ENCODE data around the gene ZNF638.

The ZNF638 gene

GRCh38 chr2:71362447-71362846 lies 30.9 kb downstream of the ZNF638 start:
- H3K36me3 ChIP-seq (ENCODE audit: insufficient read depth, insufficient read length, low read length): peaks cover 69% of the 10 kb centered on the region
- TF ChIP-seq YY1 (IDR thresholded peaks at IDR 0.05; ENCODE audit: insufficient read depth, insufficient read length) (no peak), ZNF274 (IDR thresholded peaks at IDR 0.05; ENCODE audit: low read depth, low read length) (no peak), SUZ12 (IDR thresholded peaks at IDR 0.05; ENCODE audit: extremely low read depth, insufficient read depth, insufficient read length) (no peak)
- no peaks in the 10 kb centered on the region for H3K27me3 ChIP-seq (ENCODE audit: insufficient read depth, insufficient read length)
- no peaks in the 10 kb centered on the region for H3K4me1 ChIP-seq (ENCODE audit: insufficient read depth, insufficient read length)
- H3K9me3 ChIP-seq (ENCODE audit: insufficient read depth, low read length): no peaks in the 10 kb centered on the region
- H3K4me3 ChIP-seq (ENCODE audit: insufficient read length, low read depth): no peak overlapping the region
- no peak overlapping the region for H3K9ac ChIP-seq (ENCODE audit: insufficient read length, low read depth)
- no peak for DNase-seq (ENCODE audit: low read depth, low spot score)

GRCh38 chr2:71370015-71370414 lies 38.4 kb downstream of the ZNF638 start:
- Histone ChIP-seq H3K9ac (ENCODE audit: insufficient read length, low read depth) (no peak overlapping the region), H3K4me3 (ENCODE audit: insufficient read length, low read depth) (no peak overlapping the region), H3K9me3 (ENCODE audit: insufficient read depth, low read length) (no peaks in the 10 kb centered on the region), H3K36me3 (ENCODE audit: insufficient read depth, insufficient read length, low read length) (peaks cover 77% of the 10 kb centered on the region), H3K4me1 (ENCODE audit: insufficient read depth, insufficient read length) (no peaks in the 10 kb centered on the region), H3K27me3 (ENCODE audit: insufficient read depth, insufficient read length) (no peaks in the 10 kb centered on the region)
- TF ChIP-seq ZNF274 (IDR thresholded peaks at IDR 0.05; ENCODE audit: low read depth, low read length) (no peak), YY1 (IDR thresholded peaks at IDR 0.05; ENCODE audit: insufficient read depth, insufficient read length) (no peak), SUZ12 (IDR thresholded peaks at IDR 0.05; ENCODE audit: extremely low read depth, insufficient read depth, insufficient read length) (no peak)
- DNase-seq (ENCODE audit: low read depth, low spot score): no peak

- no peaks in the 10 kb centered on the region for H3K4me1 ChIP-seq (ENCODE audit: insufficient read depth, insufficient read length)
- peaks cover 71% of the 10 kb centered on the region for H3K36me3 ChIP-seq (ENCODE audit: insufficient read depth, insufficient read length, low read length)
- H3K9me3 ChIP-seq (ENCODE audit: insufficient read depth, low read length): no peaks in the 10 kb centered on the region
- DNase-seq (ENCODE audit: low read depth, low spot score): no peak
- no peak for TF ChIP-seq YY1 (IDR thresholded peaks at IDR 0.05; ENCODE audit: insufficient read depth, insufficient read length)
- TF ChIP-seq ZNF274 (IDR thresholded peaks at IDR 0.05; ENCODE audit: low read depth, low read length): no peak
- no peak for TF ChIP-seq SUZ12 (IDR thresholded peaks at IDR 0.05; ENCODE audit: extremely low read depth, insufficient read depth, insufficient read length)
- no peak overlapping the region for H3K9ac ChIP-seq (ENCODE audit: insufficient read length, low read depth)
- H3K4me3 ChIP-seq (ENCODE audit: insufficient read length, low read depth): no peak overlapping the region
- H3K27me3 ChIP-seq (ENCODE audit: insufficient read depth, insufficient read length): no peaks in the 10 kb centered on the region
Measured at GRCh38 chr2:71372042-71372441, 40.5 kb downstream of the ZNF638 start.

DNA sequence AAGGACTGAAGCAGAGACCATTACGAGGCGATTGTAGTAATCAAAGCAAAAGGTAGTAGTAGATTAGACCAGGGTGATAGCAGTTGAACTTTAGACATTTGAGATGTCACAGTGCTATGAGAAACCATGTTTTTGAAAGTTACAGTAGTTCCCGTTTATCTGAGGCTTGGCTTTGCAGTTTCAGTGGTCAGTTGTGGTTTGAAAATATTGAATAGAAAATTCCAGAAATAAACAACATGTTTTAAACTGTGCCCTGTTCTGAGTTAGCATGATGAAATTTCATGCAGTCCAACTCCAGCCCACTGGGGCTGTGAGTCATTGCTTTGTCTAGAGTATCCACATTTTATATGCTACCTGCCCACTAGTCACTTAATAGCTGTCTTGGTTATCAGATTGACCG lies 47.5 kb downstream of the ZNF638 start:
- DNase-seq (ENCODE audit: low read depth, low spot score): no peak

GRCh38 chr2:71380665-71381064 lies 49.1 kb downstream of the ZNF638 start:
- Histone ChIP-seq H3K9me3 (ENCODE audit: insufficient read depth, low read length) (no peaks in the 10 kb centered on the region), H3K4me3 (ENCODE audit: insufficient read length, low read depth) (no peak overlapping the region), H3K4me1 (ENCODE audit: insufficient read depth, insufficient read length) (no peaks in the 10 kb centered on the region), H3K36me3 (ENCODE audit: insufficient read depth, insufficient read length, low read length) (peaks cover 37% of the 10 kb centered on the region), H3K9ac (ENCODE audit: insufficient read length, low read depth) (no peak overlapping the region), H3K27me3 (ENCODE audit: insufficient read depth, insufficient read length) (no peaks in the 10 kb centered on the region)
- TF ChIP-seq SUZ12 (IDR thresholded peaks at IDR 0.05; ENCODE audit: extremely low read depth, insufficient read depth, insufficient read length): no peak
- no peak for TF ChIP-seq YY1 (IDR thresholded peaks at IDR 0.05; ENCODE audit: insufficient read depth, insufficient read length)
- no peak for TF ChIP-seq ZNF274 (IDR thresholded peaks at IDR 0.05; ENCODE audit: low read depth, low read length)
- no peak for DNase-seq (ENCODE audit: low read depth, low spot score)

More for the DNA sequence above, 47.5 kb downstream of the ZNF638 start:
- H3K4me3 ChIP-seq (ENCODE audit: insufficient read length, low read depth): no peak overlapping the region
- no peaks in the 10 kb centered on the region for H3K9me3 ChIP-seq (ENCODE audit: insufficient read depth, low read length)
- no peaks in the 10 kb centered on the region for H3K4me1 ChIP-seq (ENCODE audit: insufficient read depth, insufficient read length)
- peaks cover 47% of the 10 kb centered on the region for H3K36me3 ChIP-seq (ENCODE audit: insufficient read depth, insufficient read length, low read length)
- H3K9ac ChIP-seq (ENCODE audit: insufficient read length, low read depth): no peak overlapping the region
- H3K27me3 ChIP-seq (ENCODE audit: insufficient read depth, insufficient read length): no peaks in the 10 kb centered on the region
- TF ChIP-seq SUZ12 (IDR thresholded peaks at IDR 0.05; ENCODE audit: extremely low read depth, insufficient read depth, insufficient read length): no peak
- TF ChIP-seq ZNF274 (IDR thresholded peaks at IDR 0.05; ENCODE audit: low read depth, low read length): no peak
- no peak for TF ChIP-seq YY1 (IDR thresholded peaks at IDR 0.05; ENCODE audit: insufficient read depth, insufficient read length)

DNA sequence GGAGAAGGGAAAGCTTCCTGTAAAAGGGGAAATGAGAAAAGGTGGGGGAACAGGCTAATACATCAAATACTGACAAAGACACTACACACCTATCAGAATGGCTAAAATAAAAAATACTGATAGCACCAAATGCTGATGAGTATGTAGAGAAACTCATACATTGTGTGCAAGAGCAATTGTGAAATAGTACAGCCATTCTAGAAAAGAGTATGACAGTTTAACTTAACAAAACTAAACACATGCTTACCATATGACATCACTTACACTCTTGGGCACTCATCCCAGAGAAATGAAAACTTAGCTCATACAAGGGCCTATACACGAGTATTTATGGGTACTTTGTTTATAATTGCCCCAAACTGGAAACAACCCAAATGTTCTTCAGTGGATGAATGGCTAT lies 53.4 kb downstream of the ZNF638 start:
- DNase-seq (ENCODE audit: low read depth, low spot score): no peak
- TF ChIP-seq YY1 (IDR thresholded peaks at IDR 0.05; ENCODE audit: insufficient read depth, insufficient read length) (no peak), SUZ12 (IDR thresholded peaks at IDR 0.05; ENCODE audit: extremely low read depth, insufficient read depth, insufficient read length) (no peak), ZNF274 (IDR thresholded peaks at IDR 0.05; ENCODE audit: low read depth, low read length) (no peak)
- Histone ChIP-seq H3K9ac (ENCODE audit: insufficient read length, low read depth) (no peak overlapping the region), H3K27me3 (ENCODE audit: insufficient read depth, insufficient read length) (no peaks in the 10 kb centered on the region), H3K36me3 (ENCODE audit: insufficient read depth, insufficient read length, low read length) (peaks cover 67% of the 10 kb centered on the region), H3K4me3 (ENCODE audit: insufficient read length, low read depth) (no peak overlapping the region), H3K9me3 (ENCODE audit: insufficient read depth, low read length) (peaks cover 6% of the 10 kb centered on the region), H3K4me1 (ENCODE audit: insufficient read depth, insufficient read length) (no peaks in the 10 kb centered on the region)

DNA sequence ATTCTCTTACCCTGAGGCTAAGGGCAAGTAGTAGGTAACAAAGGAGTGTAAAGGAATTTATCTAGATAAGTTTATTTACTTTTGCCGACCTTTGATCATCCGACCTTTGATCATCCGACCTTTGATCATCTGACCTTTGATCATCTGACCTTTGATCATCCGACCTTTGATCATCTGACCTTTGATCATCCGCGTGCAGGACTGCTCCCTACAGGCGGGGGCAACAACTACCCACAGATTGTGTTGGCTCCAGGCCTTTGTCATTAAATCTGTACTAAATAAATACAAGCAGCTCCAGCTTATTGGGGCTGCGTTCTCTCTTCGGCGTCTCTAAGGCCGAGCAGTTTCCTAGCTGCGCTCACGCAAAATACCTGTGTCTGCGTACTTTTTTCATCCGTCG lies 56.6 kb downstream of the ZNF638 start:
- H3K4me3 ChIP-seq (ENCODE audit: insufficient read length, low read depth): no peak overlapping the region
- no peak for DNase-seq (ENCODE audit: low read depth, low spot score)
- H3K36me3 ChIP-seq (ENCODE audit: insufficient read depth, insufficient read length, low read length): peaks cover 58% of the 10 kb centered on the region
- TF ChIP-seq SUZ12 (IDR thresholded peaks at IDR 0.05; ENCODE audit: extremely low read depth, insufficient read depth, insufficient read length) (no peak), YY1 (IDR thresholded peaks at IDR 0.05; ENCODE audit: insufficient read depth, insufficient read length) (no peak), ZNF274 (IDR thresholded peaks at IDR 0.05; ENCODE audit: low read depth, low read length) (no peak)
- no peaks in the 10 kb centered on the region for H3K4me1 ChIP-seq (ENCODE audit: insufficient read depth, insufficient read length)
- no peak overlapping the region for H3K9ac ChIP-seq (ENCODE audit: insufficient read length, low read depth)
- H3K27me3 ChIP-seq (ENCODE audit: insufficient read depth, insufficient read length): no peaks in the 10 kb centered on the region
- H3K9me3 ChIP-seq (ENCODE audit: insufficient read depth, low read length): peaks cover 6% of the 10 kb centered on the region

Data from NT2/D1 (cell line).